CD4-positive, CD25-positive, alpha-beta regulatory T cell (primary cell): Measurements from ENCODE around the gene PDE3B. TPM values are rescaled to one million over a fixed set of nuclear protein-coding genes. Genes with fewer than 3 reads are reported as not detected.

Experiments
- ATAC-seq, 2 donors: fragments of 150-1000 bp; cut with Tn5 transposase; one replicate each; pipeline ENCODE4 v1.10.0; 2021; ENCODE audit warnings: low read depth in 2 of 2, moderate number of reproducible peaks in 2 of 2, moderate library complexity in 1 of 2
- DNase-seq, 3 donors: peaks; one replicate each; pipeline versions ENCODE4 v3.0.0 to v3.0.0-alpha.2; 2012 to 2022; ENCODE audit warnings: mixed read lengths in 1 of 3
- H3K27ac ChIP-seq: one replicate; pipeline ENCODE4 v1.7.0; 2013; ENCODE audit warnings: mild to moderate bottlenecking, low read length; ENCODE audit not compliant: insufficient read depth, poor library complexity, severe bottlenecking
- H3K27me3 ChIP-seq: one replicate; pipeline ENCODE4 v1.7.0; 2013; ENCODE audit warnings: low read length; ENCODE audit not compliant: control insufficient read depth, insufficient read depth
- H3K36me3 ChIP-seq: one replicate; pipeline ENCODE4 v1.7.0; 2013; ENCODE audit warnings: mild to moderate bottlenecking, low read length, moderate library complexity; ENCODE audit not compliant: control insufficient read depth, insufficient read depth
- H3K4me1 ChIP-seq: 2 replicates; pipeline ENCODE4 v1.7.0; 2013; ENCODE audit warnings: mild to moderate bottlenecking, low read length; ENCODE audit not compliant: insufficient read depth, control insufficient read depth, poor library complexity, severe bottlenecking
- H3K4me3 ChIP-seq: one replicate; pipeline ENCODE4 v1.7.0; 2013; ENCODE audit warnings: low read depth, mild to moderate bottlenecking, low read length, moderate library complexity
- H3K9me3 ChIP-seq, 2 experiments: 1 replicate in 1 of 2; 2 replicates in 1 of 2; pipeline ENCODE4 v1.7.0; 2013; ENCODE audit warnings: low read length in 2 of 2, mild to moderate bottlenecking in 1 of 2, moderate library complexity in 1 of 2; ENCODE audit not compliant: control insufficient read depth in 2 of 2
- H3K27ac Mint-ChIP-seq, 3 donors: one replicate each; pipeline ENCODE4 v1.8.0; 2020 to 2022; ENCODE audit warnings: mild to moderate bottlenecking in 3 of 3, mixed read lengths in 3 of 3, moderate library complexity in 2 of 3
- H3K27me3 Mint-ChIP-seq: one replicate; pipeline ENCODE4 v1.8.0; 2022; ENCODE audit warnings: mild to moderate bottlenecking, mixed read lengths
- H3K36me3 Mint-ChIP-seq: one replicate; pipeline ENCODE4 v1.8.0; 2020; ENCODE audit warnings: mixed read lengths
- H3K4me1 Mint-ChIP-seq, 4 donors: one replicate each; pipeline ENCODE4 v1.8.0; 2020 to 2022; ENCODE audit warnings: mixed read lengths in 4 of 4, mild to moderate bottlenecking in 1 of 4
- H3K4me3 Mint-ChIP-seq, 4 donors: one replicate each; pipeline ENCODE4 v1.8.0; 2020 to 2022; ENCODE audit warnings: mild to moderate bottlenecking in 4 of 4, mixed read lengths in 4 of 4, moderate library complexity in 3 of 4
- H3K9me3 Mint-ChIP-seq, 7 donors: one replicate each; pipeline ENCODE4 v1.8.0; 2020 to 2022; ENCODE audit warnings: mixed read lengths in 7 of 7, mild to moderate bottlenecking in 3 of 7, moderate library complexity in 2 of 7
- polyA plus RNA-seq, 4 donors: library from polyadenylated mRNA; unstranded; fragments of 300-500 nt; fragmentation: Illumina TruSeq; gene quantifications; one replicate each; pipeline ENCODE4 v1.2.3, GENCODE V29; 2021
- total RNA-seq: library from RNA; stranded (reverse); gene quantifications from one replicate; pipeline ENCODE4 v1.2.3, GENCODE V29; 2022

PDE3B gene
- total and polyA plus RNA-seq, 5 donors from 2014 or later: 32.8 to 99.5 (median 61.7) TPM

- Histone ChIP-seq H3K4me1 (peaks cover 58% of the 10 kb centered on the region), H3K9me3 (no peaks in the 10 kb centered on the region), H3K36me3 (no peaks in the 10 kb centered on the region), H3K27me3 (no peaks in the 10 kb centered on the region), H3K27ac (no peak overlapping the region), H3K4me3 (peak overlapping the region; percentile 78)
- Mint-ChIP-seq H3K9me3 (peaks cover 0 to 5% (median 0%) of the 10 kb centered on the region in 7 donors), H3K27ac (peak overlapping the region; percentile 5 to 92 (median 72)), H3K4me3 (peak overlapping the region; percentile 87 to 96 (median 88)), H3K27me3 (peaks cover 5% of the 10 kb centered on the region), H3K36me3 (peaks cover 22% of the 10 kb centered on the region), H3K4me1 (peaks cover 26 to 56% (median 47%) of the 10 kb centered on the region in 4 donors)
- DNase-seq: no peak
- ATAC-seq: no peak
These were observed 1.8 kb upstream of the PDE3B start for GRCh38 chr11:14641801-14642200.

GRCh38 chr11:14642453-14642852, 1.2 kb upstream of the PDE3B start:
- Mint-ChIP-seq H3K36me3 (peaks cover 19% of the 10 kb centered on the region), H3K9me3 (peaks cover 0 to 1% (median 0%) of the 10 kb centered on the region in 7 donors), H3K27me3 (peaks cover 5% of the 10 kb centered on the region), H3K27ac (peak overlapping the region; percentile 72 to 97 (median 92)), H3K4me1 (peaks cover 23 to 53% (median 44%) of the 10 kb centered on the region in 4 donors), H3K4me3 (peak overlapping the region; percentile 88 to 96 (median 90))
- Histone ChIP-seq H3K27me3 (no peaks in the 10 kb centered on the region), H3K4me1 (peaks cover 52% of the 10 kb centered on the region), H3K9me3 (no peaks in the 10 kb centered on the region), H3K36me3 (no peaks in the 10 kb centered on the region), H3K4me3 (peak overlapping the region; percentile 78), H3K27ac (no peak overlapping the region)
- ATAC-seq: no peak
- DNase-seq: peak in 1 of 3 donors; percentile 22

DNA sequence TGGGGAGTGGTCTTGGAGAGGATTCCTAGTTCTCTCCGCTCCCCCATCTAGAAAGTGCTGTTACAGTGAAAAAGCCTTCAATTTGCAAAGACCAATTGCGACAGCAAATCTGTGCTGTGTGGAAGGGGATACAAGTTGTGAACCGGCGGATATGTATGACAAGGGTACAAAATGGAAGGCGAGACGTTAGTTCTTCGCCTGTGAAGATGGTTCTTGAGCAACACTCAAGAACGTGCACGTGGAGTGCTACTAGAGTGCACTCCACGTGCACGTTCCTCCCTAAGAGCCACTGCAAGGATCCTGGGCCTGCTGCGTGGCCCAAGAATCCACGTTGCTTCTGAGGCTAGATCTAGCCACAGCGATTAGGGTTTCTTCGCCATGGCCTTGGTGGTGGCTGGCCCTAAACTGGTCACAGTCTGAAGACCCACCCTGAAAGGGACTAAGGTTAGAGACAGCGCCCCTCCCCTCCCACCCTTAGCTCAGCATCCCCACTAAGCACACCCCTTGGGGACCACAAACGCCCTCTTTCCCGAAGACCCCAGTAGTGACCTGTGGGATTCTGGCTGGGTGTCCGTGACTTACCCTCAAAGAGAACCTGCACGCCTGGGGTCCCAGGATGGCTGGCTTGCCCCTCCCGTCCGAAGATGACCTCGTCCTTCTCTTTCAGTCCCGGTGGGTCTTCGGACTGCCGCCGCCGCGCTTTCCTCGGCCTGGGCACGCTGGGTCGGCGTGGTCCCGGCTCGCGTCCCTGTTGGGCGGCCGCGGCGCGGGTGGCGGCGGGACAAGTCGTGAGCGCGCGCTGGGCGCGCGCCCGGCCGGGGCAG, 519 bp upstream of the PDE3B start:
- H3K36me3 Mint-ChIP-seq: peaks cover 19% of the 10 kb centered on the region
- H3K4me3 ChIP-seq: peak overlapping the region; percentile 78
- no peaks in the 10 kb centered on the region for H3K9me3 ChIP-seq
- H3K36me3 ChIP-seq: no peaks in the 10 kb centered on the region
- peak overlapping the region; percentile 83 to 97 (median 92) for H3K27ac Mint-ChIP-seq
- H3K4me1 Mint-ChIP-seq: peaks cover 22 to 53% (median 45%) of the 10 kb centered on the region in 4 donors
- H3K9me3 Mint-ChIP-seq: peaks cover 0 to 1% (median 0%) of the 10 kb centered on the region in 7 donors
- peak overlapping the region; percentile 60 for H3K27ac ChIP-seq
- peak in 1 of 3 donors; percentile 45 for DNase-seq
- H3K4me1 ChIP-seq: peaks cover 51% of the 10 kb centered on the region
- peak overlapping the region; percentile 88 to 96 (median 90) for H3K4me3 Mint-ChIP-seq
- no peaks in the 10 kb centered on the region for H3K27me3 ChIP-seq
- no peak for ATAC-seq
- peaks cover 5% of the 10 kb centered on the region for H3K27me3 Mint-ChIP-seq

- H3K27me3 ChIP-seq: no peaks in the 10 kb centered on the region
- Mint-ChIP-seq H3K27me3 (peaks cover 5% of the 10 kb centered on the region), H3K36me3 (peaks cover 25% of the 10 kb centered on the region), H3K4me3 (peak overlapping the region; percentile 89 to 96 (median 93)), H3K9me3 (peaks cover 0 to 1% (median 0%) of the 10 kb centered on the region in 7 donors), H3K4me1 (peaks cover 32 to 60% (median 52%) of the 10 kb centered on the region in 4 donors), H3K27ac (peak overlapping the region; percentile 87 to 92 (median 88))
- no peaks in the 10 kb centered on the region for H3K9me3 ChIP-seq
- peak overlapping the region; percentile 100 for H3K4me3 ChIP-seq
- peak overlapping the region; percentile 73 for H3K27ac ChIP-seq
- peak; percentile 26 to 72 (median 69) for DNase-seq
- peaks cover 58% of the 10 kb centered on the region for H3K4me1 ChIP-seq
- ATAC-seq: peak; percentile 50 to 53
- no peaks in the 10 kb centered on the region for H3K36me3 ChIP-seq
These were observed 816 bp downstream of the PDE3B start for GRCh38 chr11:14644226-14645014.

GRCh38 chr11:14645015-14645912, 1.7 kb downstream of the PDE3B start:
- DNase-seq: peak in 2 of 3 donors; percentile 59 to 76

GRCh38 chr11:14645985-14646900, 2.6 kb downstream of the PDE3B start:
- peak in 1 of 3 donors; percentile 36 for DNase-seq
- peak overlapping the region; percentile 73 for H3K27ac ChIP-seq
- H3K4me3 ChIP-seq: peak overlapping the region; percentile 100
- Mint-ChIP-seq H3K9me3 (peaks cover 0 to 1% (median 0%) of the 10 kb centered on the region in 7 donors), H3K27me3 (peaks cover 9% of the 10 kb centered on the region), H3K27ac (peak overlapping the region; percentile 62 to 87 (median 84)), H3K4me1 (peaks cover 30 to 64% (median 53%) of the 10 kb centered on the region in 4 donors), H3K4me3 (peak overlapping the region; percentile 89 to 96 (median 93)), H3K36me3 (peaks cover 35% of the 10 kb centered on the region)
- H3K27me3 ChIP-seq: no peaks in the 10 kb centered on the region
- peaks cover 9% of the 10 kb centered on the region for H3K36me3 ChIP-seq
- H3K9me3 ChIP-seq: no peaks in the 10 kb centered on the region
- peaks cover 63% of the 10 kb centered on the region for H3K4me1 ChIP-seq
- no peak for ATAC-seq

More at GRCh38 chr11:14645015-14645912, 1.7 kb downstream of the PDE3B start:
- peak; percentile 60 to 67 for ATAC-seq
- peak overlapping the region; percentile 89 to 96 (median 93) for H3K4me3 Mint-ChIP-seq
- H3K27ac ChIP-seq: peak overlapping the region; percentile 73
- H3K36me3 Mint-ChIP-seq: peaks cover 26% of the 10 kb centered on the region
- peak overlapping the region; percentile 100 for H3K4me3 ChIP-seq
- peak overlapping the region; percentile 87 to 92 (median 88) for H3K27ac Mint-ChIP-seq
- H3K4me1 Mint-ChIP-seq: peaks cover 31 to 60% (median 51%) of the 10 kb centered on the region in 4 donors
- H3K27me3 Mint-ChIP-seq: peaks cover 5% of the 10 kb centered on the region
- no peaks in the 10 kb centered on the region for H3K9me3 ChIP-seq
- H3K4me1 ChIP-seq: peaks cover 59% of the 10 kb centered on the region
- H3K36me3 ChIP-seq: no peaks in the 10 kb centered on the region
- no peaks in the 10 kb centered on the region for H3K27me3 ChIP-seq
- peaks cover 0 to 1% (median 0%) of the 10 kb centered on the region in 7 donors for H3K9me3 Mint-ChIP-seq
